H9 (cell line): ENCODE data around the gene RANBP17. TPM values are rescaled to one million over a fixed set of nuclear protein-coding genes. Genes with fewer than 3 reads are reported as not detected.

Experiments used
- DNase-seq: peaks from one replicate; pipeline ENCODE4 v3.0.0-alpha.2; 2017
- H2AFZ ChIP-seq: one replicate; pipeline ENCODE4 v1.6.1; 2013; ENCODE audit warnings: mild to moderate bottlenecking, low read length, control low read depth, moderate library complexity
- H2AK5ac ChIP-seq: 2 replicates; pipeline ENCODE4 v1.6.1; 2013; ENCODE audit warnings: low read length, control low read depth, mixed read lengths; ENCODE audit not compliant: insufficient read length
- H2BK120ac ChIP-seq: one replicate; pipeline ENCODE4 v1.6.1; 2013; ENCODE audit warnings: low read depth, mild to moderate bottlenecking, low read length, control low read depth, inconsistent platforms; ENCODE audit not compliant: poor library complexity, severe bottlenecking
- H2BK12ac ChIP-seq: 2 replicates; pipeline ENCODE4 v1.6.1; 2013; ENCODE audit warnings: low read length, control low read depth, mixed read lengths, low read depth; ENCODE audit not compliant: insufficient read length
- H2BK15ac ChIP-seq: 2 replicates; pipeline ENCODE4 v1.6.1; 2013; ENCODE audit warnings: low read depth, low read length, control low read depth
- H2BK20ac ChIP-seq: one replicate; pipeline ENCODE4 v1.6.1; 2013; ENCODE audit warnings: low read depth, mild to moderate bottlenecking, low read length, control low read depth, inconsistent platforms; ENCODE audit not compliant: poor library complexity, severe bottlenecking
- H2BK5ac ChIP-seq: 2 replicates; pipeline ENCODE4 v1.6.1; 2013; ENCODE audit warnings: low read length, control low read depth, mixed read lengths; ENCODE audit not compliant: insufficient read length
- H3K14ac ChIP-seq: 2 replicates; pipeline ENCODE4 v1.6.1; 2013; ENCODE audit warnings: low read length, control low read depth; ENCODE audit not compliant: insufficient read depth
- H3K18ac ChIP-seq: 2 replicates; pipeline ENCODE4 v1.6.1; 2013; ENCODE audit warnings: low read depth, mild to moderate bottlenecking, mixed read lengths, low read length, control low read depth; ENCODE audit not compliant: insufficient read length
- H3K23ac ChIP-seq: 2 replicates; pipeline ENCODE4 v1.6.1; 2013; ENCODE audit warnings: low read length, control low read depth, mixed read lengths, low read depth; ENCODE audit not compliant: insufficient read length
- H3K23me2 ChIP-seq: 2 replicates; pipeline ENCODE4 v1.6.1; 2013; ENCODE audit warnings: low read depth, mild to moderate bottlenecking, mixed read lengths, low read length, control low read depth; ENCODE audit not compliant: insufficient read length, poor library complexity, severe bottlenecking
- H3K27ac ChIP-seq: 2 replicates; pipeline ENCODE4 v1.5.1; 2013; ENCODE audit warnings: low read length, control low read depth, mixed read lengths, low read depth; ENCODE audit not compliant: insufficient read length
- H3K27me3 ChIP-seq: 2 replicates; pipeline ENCODE4 v1.6.1; 2013; ENCODE audit warnings: low read length, control low read depth, inconsistent platforms; ENCODE audit not compliant: insufficient read depth
- H3K4ac ChIP-seq: 2 replicates; pipeline ENCODE4 v1.6.1; 2013; ENCODE audit warnings: low read depth, mild to moderate bottlenecking, control low read depth, inconsistent platforms, low read length, moderate library complexity
- H3K4me1 ChIP-seq: 2 replicates; pipeline ENCODE4 v1.6.1; 2013; ENCODE audit warnings: low read length, control low read depth, inconsistent platforms; ENCODE audit not compliant: insufficient read depth
- H3K4me2 ChIP-seq: 2 replicates; pipeline ENCODE4 v1.6.1; 2013; ENCODE audit warnings: low read length, control low read depth, mixed read lengths; ENCODE audit not compliant: insufficient read length, insufficient read depth
- H3K56ac ChIP-seq: 2 replicates; pipeline ENCODE4 v1.6.1; 2013; ENCODE audit warnings: low read depth, mild to moderate bottlenecking, mixed read lengths, low read length, control low read depth; ENCODE audit not compliant: insufficient read length
- H3K79me1 ChIP-seq: 2 replicates; pipeline ENCODE4 v1.6.1; 2013; ENCODE audit warnings: low read depth, mild to moderate bottlenecking, moderate library complexity, low read length, control low read depth, inconsistent platforms; ENCODE audit not compliant: insufficient read depth, poor library complexity, severe bottlenecking
- H3K79me2 ChIP-seq: 2 replicates; pipeline ENCODE4 v1.6.1; 2013; ENCODE audit warnings: low read length, control low read depth, inconsistent platforms; ENCODE audit not compliant: insufficient read depth
- H3K9ac ChIP-seq: 2 replicates; pipeline ENCODE4 v1.6.1; 2013; ENCODE audit warnings: low read length, control low read depth, mixed read lengths; ENCODE audit not compliant: insufficient read length; ENCODE audit errors: extremely low read depth
- H3K9me3 ChIP-seq: one replicate; pipeline ENCODE4 v1.6.1; 2013; ENCODE audit warnings: low read depth, low read length, inconsistent platforms; ENCODE audit not compliant: control insufficient read depth
- H3T11ph ChIP-seq: one replicate; pipeline ENCODE4 v1.6.1; 2013; ENCODE audit warnings: mild to moderate bottlenecking, low read length, control low read depth, inconsistent platforms
- H4K20me1 ChIP-seq: one replicate; pipeline ENCODE4 v1.6.1; 2013; ENCODE audit not compliant: control insufficient read depth, insufficient read length, insufficient read depth
- H4K5ac ChIP-seq: 2 replicates; pipeline ENCODE4 v1.6.1; 2013; ENCODE audit warnings: low read depth, mild to moderate bottlenecking, mixed read lengths, low read length, control low read depth; ENCODE audit not compliant: insufficient read length
- H4K8ac ChIP-seq: replicated peaks from 2 replicates; pipeline ENCODE4 v1.6.1; 2013; ENCODE audit warnings: low read length, control low read depth, mixed read lengths, low read depth; ENCODE audit not compliant: insufficient read length
- H4K91ac ChIP-seq: 2 replicates; pipeline ENCODE4 v1.6.1; 2013; ENCODE audit warnings: low read depth, mild to moderate bottlenecking, moderate library complexity, mixed read lengths, low read length, control low read depth; ENCODE audit not compliant: insufficient read length
- H3K27ac Mint-ChIP-seq, 3 experiments: 2 replicates in 2 of 3; 3 replicates in 1 of 3; pipeline ENCODE4 v1.8.0; 2020 to 2021; ENCODE audit warnings: mixed read lengths in 3 of 3, mild to moderate bottlenecking in 1 of 3, moderate library complexity in 1 of 3
- H3K27me3 Mint-ChIP-seq: 2 replicates; pipeline ENCODE4 v1.8.0; 2021; ENCODE audit warnings: low read depth, mild to moderate bottlenecking, moderate library complexity, mixed read lengths
- H3K36me3 Mint-ChIP-seq, 3 experiments: 2 replicates in 2 of 3; 3 replicates in 1 of 3; pipeline ENCODE4 v1.8.0; 2020 to 2021; ENCODE audit warnings: low read depth in 3 of 3, mixed read lengths in 3 of 3; ENCODE audit not compliant: insufficient read depth in 1 of 3
- H3K4me1 Mint-ChIP-seq, 2 experiments: 2 replicates each; pipeline ENCODE4 v1.8.0; 2020; ENCODE audit warnings: mixed read lengths in 2 of 2
- H3K4me3 Mint-ChIP-seq, 2 experiments: 2 replicates in 1 of 2; 3 replicates in 1 of 2; pipeline ENCODE4 v1.8.0; 2020 to 2021; ENCODE audit warnings: mild to moderate bottlenecking in 2 of 2, mixed read lengths in 2 of 2, moderate library complexity in 1 of 2
- H3K9me3 Mint-ChIP-seq, 2 experiments: 2 replicates in 1 of 2; 3 replicates in 1 of 2; pipeline ENCODE4 v1.8.0; 2020; ENCODE audit warnings: mild to moderate bottlenecking in 2 of 2, mixed read lengths in 2 of 2, moderate library complexity in 1 of 2
- WGBS: extraction: QIAGEN DNeasy Blood & Tissue Kit; methylation state at CpG from one replicate; pipeline ENCODE4 v1.1.7; 2013; ENCODE audit warnings: missing lambda C conversion rate, low lambda C conversion rate, mixed read lengths; ENCODE audit not compliant: insufficient read length; ENCODE audit errors: extremely low coverage; 5-methylcytosine and 5-hydroxymethylcytosine counted together
- total RNA-seq: library from RNA; stranded (reverse); gene quantifications from 2 replicates; pipeline ENCODE4 v1.2.1, GENCODE V29; 2021
- TF ChIP-seq, protein P1 (sequence below): fragments of 200-600 bp; sonication (generic); conservative IDR thresholded peaks from 3 replicates; pipeline ENCODE4 v1.8.0; 2021; ENCODE audit warnings: antibody characterized with exemption, mild to moderate bottlenecking

RANBP17 gene
- total RNA-seq, 1 experiment from 2014 or later, result 16.5 TPM

DNA sequence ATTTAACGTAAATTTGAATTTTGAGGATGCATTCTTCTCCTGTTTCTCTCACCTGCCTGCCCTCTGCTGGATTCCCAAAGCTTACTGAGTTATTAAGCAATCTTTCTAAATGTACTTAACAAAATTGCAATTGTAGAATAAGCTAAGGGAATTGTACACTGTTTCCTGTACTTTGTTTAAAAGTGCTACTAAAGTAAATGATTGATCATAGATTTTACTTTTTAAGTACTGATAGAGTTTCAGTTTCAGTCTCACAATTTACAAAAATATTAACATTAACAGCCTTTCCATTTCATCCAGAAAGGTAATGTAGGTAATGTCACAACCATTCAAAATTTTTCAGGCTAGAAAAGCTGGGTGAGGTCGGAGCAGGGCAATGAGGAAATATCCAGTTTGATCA, 4.8 kb upstream of the RANBP17 start:
- Histone ChIP-seq H2BK120ac (no peak overlapping the region), H3K56ac (no peak overlapping the region), H3K79me1 (no peaks in the 10 kb centered on the region), H3K79me2 (no peaks in the 10 kb centered on the region), H3K23ac (no peak overlapping the region), H3K9ac (no peak overlapping the region), H3K14ac (no peak overlapping the region), H3T11ph (no peak overlapping the region), H3K23me2 (no peaks in the 10 kb centered on the region), H2BK12ac (no peak overlapping the region), H3K9me3 (peaks cover 6% of the 10 kb centered on the region), H4K91ac (no peak overlapping the region), H4K8ac (no peak overlapping the region), H3K27me3 (no peaks in the 10 kb centered on the region), H4K5ac (no peak overlapping the region), H2BK20ac (no peak overlapping the region), H3K4me2 (no peak overlapping the region), H4K20me1 (no peaks in the 10 kb centered on the region), H3K4me1 (no peaks in the 10 kb centered on the region), H2AFZ (no peak overlapping the region), H2BK5ac (no peak overlapping the region), H3K4ac (no peak overlapping the region), H3K18ac (no peak overlapping the region), H3K27ac (no peak overlapping the region), H2AK5ac (no peak overlapping the region), H2BK15ac (no peak overlapping the region)
- TF ChIP-seq, protein P1, sequence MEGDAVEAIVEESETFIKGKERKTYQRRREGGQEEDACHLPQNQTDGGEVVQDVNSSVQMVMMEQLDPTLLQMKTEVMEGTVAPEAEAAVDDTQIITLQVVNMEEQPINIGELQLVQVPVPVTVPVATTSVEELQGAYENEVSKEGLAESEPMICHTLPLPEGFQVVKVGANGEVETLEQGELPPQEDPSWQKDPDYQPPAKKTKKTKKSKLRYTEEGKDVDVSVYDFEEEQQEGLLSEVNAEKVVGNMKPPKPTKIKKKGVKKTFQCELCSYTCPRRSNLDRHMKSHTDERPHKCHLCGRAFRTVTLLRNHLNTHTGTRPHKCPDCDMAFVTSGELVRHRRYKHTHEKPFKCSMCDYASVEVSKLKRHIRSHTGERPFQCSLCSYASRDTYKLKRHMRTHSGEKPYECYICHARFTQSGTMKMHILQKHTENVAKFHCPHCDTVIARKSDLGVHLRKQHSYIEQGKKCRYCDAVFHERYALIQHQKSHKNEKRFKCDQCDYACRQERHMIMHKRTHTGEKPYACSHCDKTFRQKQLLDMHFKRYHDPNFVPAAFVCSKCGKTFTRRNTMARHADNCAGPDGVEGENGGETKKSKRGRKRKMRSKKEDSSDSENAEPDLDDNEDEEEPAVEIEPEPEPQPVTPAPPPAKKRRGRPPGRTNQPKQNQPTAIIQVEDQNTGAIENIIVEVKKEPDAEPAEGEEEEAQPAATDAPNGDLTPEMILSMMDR, result no peak
- Mint-ChIP-seq H3K27ac (no peak overlapping the region), H3K36me3 (peaks cover 10 to 16% (median 12%) of the 10 kb centered on the region in 3 experiments), H3K4me1 (no peaks in the 10 kb centered on the region), H3K27me3 (peaks cover 3% of the 10 kb centered on the region; the same call in 1 of the 2 replicates), H3K4me3 (no peak overlapping the region), H3K9me3 (peaks cover 15% of the 10 kb centered on the region in 2 experiments)
- no peak for DNase-seq
- no CpG with 5 or more reads among the region's 2 CpGs for WGBS
